Activated CD4-positive, alpha-beta T cell treated with anti-CD3 and anti-CD28 coated beads, Interleukin-2, amount 50 U/mL, for 48 hours (primary cell): ENCODE data around the gene TMEM131.

Source experiments
- DNase-seq, 2 experiments: peaks; one replicate each; pipeline ENCODE4 v3.0.0-alpha.2; 2020

The TMEM131 gene

DNA sequence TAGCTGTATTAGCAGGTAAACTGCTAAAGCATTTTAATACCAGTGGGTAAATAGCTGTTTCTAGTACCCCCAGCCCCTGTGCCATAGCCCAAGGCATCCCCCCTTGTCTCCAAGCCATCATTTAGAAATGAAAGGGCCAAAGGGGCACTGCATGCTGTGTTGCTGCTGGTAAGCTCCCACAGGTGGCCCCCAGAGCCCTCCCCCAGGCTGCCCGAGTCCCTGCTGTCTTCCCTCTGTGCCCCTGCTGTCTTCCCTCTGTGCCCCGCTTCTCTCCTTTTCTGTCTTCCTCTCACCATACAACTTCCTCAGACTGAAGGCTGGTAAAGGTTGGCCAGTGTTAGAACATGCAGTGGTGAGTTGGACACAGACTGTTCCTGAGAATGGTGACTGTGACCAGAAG is 240.3 kb downstream of the TMEM131 start:
- DNase-seq: no peak

DNA sequence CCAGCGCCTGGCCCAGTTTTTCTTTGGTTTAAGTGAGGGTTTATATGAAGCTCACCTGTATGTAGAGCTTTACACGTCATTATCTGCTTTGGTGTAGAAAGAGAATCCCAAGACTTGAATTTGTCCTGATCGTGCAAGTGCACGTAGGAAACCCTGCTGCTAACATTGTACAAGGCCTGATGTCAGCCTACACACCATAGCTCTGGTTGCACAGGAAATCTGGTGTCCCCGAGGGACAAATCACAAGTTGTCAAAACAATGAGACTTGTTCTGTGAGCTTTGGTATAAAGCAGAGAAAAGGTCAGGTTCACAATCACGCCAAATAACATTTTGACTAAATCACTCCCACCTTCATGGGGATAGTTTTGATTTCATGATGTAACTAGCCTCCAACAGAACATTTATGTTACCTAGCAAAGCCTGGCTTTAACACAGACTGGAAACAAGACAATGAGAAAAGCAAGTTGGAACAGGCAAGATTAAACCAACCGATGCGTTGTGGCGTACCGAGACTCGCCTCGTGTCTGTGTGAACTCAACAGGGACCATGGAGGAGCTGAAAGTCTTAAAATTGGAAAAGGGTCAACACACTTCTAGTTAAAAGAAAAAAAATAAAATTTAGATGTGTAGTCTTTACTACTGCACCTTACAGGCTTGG is 240.9 kb downstream of the TMEM131 start:
- DNase-seq: no peak

DNA sequence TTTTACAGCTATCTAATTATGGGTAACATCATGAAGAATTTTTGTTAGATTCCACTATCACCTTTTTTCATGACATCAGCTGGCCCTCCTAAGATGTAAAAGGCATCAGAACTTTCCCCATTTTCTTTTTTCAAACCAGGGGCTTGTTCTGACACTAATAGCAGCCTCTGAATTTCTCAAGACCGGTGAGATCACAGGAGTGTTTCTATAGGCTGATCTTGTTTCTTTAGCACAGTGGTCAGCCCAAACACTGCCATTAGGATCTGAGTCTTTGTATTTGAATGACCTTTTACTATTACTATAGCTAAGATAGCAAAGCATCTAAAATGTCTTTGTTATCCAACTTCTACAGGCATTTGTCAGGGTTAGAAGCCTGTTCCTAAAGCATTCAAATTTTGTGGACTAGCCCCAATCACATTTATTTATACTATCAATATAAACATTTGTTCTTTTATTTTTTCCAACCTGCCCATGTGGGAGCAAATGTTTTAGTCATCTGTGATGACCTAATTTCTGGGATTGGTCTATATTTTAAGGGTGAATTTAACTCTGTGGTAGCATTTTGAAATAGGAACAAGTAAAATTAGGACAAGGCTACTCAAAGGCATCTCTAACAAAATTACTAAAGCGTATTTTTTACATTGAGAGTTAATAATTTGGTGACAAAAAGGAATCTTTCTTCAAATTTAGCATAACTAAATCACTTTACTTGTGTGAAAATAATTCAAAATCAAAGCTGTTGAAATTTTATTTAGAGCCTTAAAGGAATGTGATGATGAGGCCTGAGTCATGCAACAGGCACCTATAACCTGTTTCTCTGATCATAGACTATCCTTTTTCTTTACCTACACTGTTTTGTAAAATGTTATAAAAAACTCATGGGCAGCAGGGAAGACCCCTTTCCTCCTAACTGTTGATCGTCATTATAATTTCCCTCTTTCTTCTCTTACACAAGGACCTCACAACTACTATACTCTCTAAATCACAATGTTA is 243.1 kb downstream of the TMEM131 start:
- DNase-seq: no peak

- DNase-seq: no peak
Measured at GRCh38 chr2:97751752-97752151, 244.0 kb downstream of the TMEM131 start.

- no peak for DNase-seq
Measured at GRCh38 chr2:97750017-97750416, 245.7 kb downstream of the TMEM131 start.

GRCh38 chr2:97749581-97749980 is 246.2 kb downstream of the TMEM131 start:
- DNase-seq: no peak

DNA sequence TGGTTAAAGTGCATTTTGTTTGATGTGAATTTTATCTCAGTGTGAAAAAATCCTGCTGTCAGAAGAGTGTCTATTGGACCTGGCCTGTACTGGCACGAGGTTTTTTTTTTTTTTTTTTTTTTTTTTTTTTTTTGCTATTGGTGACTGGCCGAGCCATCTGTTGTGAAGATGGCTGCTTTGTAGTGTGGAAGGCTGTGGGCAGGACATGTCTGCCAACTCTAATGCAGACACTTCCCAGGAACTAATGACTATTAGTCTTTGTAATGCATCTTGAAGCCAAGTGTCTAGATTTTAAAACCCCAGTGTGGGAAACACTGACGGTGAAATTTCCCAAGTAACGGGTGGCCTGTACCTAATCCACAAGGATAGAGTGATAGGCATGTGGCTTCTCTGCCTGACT is 248.0 kb downstream of the TMEM131 start:
- DNase-seq: no peak

- no peak for DNase-seq
Measured at GRCh38 chr2:97747285-97747684, 248.5 kb downstream of the TMEM131 start.

- DNase-seq: peak; percentile 58 to 65
Measured at GRCh38 chr2:97745474-97746174, 250.1 kb downstream of the TMEM131 start.

DNA sequence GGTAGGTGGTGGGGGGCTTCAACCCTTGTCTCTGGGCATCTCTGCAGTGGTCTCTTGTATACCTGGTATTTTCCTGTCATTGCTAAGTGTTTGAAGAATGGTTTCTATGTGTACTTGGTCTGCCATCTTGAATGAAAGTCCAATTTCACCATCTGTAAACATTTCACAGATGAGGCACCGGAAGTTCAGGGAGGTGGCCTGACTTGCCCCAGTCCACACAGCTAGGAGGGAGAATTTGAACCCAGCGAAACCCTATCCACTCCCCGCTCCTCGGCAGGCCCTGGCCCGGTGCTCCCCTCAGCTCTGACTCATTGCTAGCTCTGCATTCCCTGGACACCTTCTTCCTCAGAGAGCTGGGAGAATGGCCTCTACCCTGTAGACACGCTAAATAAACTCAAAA is 251.8 kb downstream of the TMEM131 start:
- no peak for DNase-seq

GRCh38 chr2:97742381-97742847 is 253.3 kb downstream of the TMEM131 start:
- DNase-seq: peak; percentile 26 to 51

GRCh38 chr2:97741686-97742085 is 254.1 kb downstream of the TMEM131 start:
- no peak for DNase-seq

GRCh38 chr2:97741251-97741650 is 254.5 kb downstream of the TMEM131 start:
- DNase-seq: no peak

GRCh38 chr2:97740590-97741182 is 255.1 kb downstream of the TMEM131 start:
- DNase-seq: peak; percentile 52 to 65

DNA sequence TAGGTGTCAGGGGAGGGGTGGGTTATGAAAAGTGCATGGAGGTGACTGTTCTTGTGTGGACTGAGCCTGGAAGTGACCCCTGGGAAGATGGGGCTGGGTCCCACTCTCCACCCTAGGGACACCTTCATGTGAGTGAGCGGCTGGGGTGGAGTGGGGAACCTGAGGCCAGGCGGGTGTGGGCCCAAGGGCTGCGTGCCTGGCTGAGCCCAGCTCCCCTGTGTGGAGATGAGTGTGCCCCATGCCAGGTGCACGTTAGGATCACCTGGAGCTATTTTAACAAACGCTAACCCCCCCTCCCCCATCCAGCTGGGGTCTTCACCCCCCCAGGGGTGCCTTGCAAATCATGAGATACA is 255.9 kb downstream of the TMEM131 start:
- DNase-seq: no peak

DNA sequence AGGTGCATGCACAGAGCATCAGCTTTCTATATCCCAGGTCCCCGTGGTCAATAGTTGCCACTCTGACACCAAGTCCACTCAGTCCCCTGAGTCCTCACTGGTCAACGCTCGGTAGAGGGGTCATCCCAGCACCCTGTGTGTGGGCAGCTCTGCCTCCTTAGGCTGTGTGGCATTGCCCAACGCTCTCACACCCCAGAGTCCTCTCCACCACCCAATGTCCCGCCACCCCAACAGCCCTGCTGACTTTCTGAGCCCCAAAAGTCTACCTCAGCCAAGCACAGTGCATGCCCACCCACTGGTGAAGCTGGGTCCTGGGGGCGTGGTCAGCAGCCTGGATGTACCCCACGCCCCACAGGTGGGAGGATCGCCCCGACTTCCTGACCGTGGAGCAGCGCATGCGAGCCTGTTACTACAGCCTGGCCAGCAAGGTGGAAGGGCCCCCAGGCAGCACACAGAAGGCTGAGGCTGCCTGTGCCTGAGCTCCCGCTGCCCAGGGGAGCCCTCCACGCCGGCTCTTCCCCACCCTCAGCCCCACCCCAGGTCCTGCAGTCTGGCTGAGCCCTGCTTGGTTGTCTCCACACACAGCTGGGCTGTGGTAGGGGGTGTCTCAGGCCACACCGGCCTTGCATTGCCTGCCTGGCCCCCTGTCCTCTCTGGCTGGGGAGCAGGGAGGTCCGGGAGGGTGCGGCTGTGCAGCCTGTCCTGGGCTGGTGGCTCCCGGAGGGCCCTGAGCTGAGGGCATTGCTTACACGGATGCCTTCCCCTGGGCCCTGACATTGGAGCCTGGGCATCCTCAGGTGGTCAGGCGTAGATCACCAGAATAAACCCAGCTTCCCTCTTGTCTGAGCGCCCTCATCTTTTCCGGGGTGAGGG is 256.5 kb downstream of the TMEM131 start:
- no peak for DNase-seq

- DNase-seq: no peak
Measured at GRCh38 chr2:97738179-97739019, 257.3 kb downstream of the TMEM131 start.

DNA sequence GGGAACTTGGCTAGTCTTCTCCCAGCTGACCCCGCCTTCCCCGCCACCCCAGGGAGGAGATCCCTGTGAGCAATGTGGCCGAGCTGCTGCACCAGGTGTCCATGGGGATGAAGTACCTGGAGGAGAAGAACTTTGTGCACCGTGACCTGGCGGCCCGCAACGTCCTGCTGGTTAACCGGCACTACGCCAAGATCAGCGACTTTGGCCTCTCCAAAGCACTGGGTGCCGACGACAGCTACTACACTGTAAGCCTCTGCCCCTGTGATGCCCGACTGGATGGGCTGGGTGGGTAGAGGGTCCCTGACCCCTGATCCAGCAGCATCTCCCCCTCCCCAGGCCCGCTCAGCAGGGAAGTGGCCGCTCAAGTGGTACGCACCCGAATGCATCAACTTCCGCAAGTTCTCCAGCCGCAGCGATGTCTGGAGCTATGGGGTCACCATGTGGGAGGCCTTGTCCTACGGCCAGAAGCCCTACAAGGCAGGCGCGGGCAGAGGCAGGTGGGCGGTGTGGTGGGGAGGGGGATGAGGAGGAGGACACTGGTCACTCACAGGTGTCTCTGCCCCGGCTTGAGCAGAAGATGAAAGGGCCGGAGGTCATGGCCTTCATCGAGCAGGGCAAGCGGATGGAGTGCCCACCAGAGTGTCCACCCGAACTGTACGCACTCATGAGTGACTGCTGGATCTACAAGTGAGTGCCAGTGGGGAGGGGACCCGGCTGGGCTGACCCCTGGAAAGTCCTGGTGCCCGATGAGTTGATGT is 258.1 kb downstream of the TMEM131 start:
- no peak for DNase-seq

DNA sequence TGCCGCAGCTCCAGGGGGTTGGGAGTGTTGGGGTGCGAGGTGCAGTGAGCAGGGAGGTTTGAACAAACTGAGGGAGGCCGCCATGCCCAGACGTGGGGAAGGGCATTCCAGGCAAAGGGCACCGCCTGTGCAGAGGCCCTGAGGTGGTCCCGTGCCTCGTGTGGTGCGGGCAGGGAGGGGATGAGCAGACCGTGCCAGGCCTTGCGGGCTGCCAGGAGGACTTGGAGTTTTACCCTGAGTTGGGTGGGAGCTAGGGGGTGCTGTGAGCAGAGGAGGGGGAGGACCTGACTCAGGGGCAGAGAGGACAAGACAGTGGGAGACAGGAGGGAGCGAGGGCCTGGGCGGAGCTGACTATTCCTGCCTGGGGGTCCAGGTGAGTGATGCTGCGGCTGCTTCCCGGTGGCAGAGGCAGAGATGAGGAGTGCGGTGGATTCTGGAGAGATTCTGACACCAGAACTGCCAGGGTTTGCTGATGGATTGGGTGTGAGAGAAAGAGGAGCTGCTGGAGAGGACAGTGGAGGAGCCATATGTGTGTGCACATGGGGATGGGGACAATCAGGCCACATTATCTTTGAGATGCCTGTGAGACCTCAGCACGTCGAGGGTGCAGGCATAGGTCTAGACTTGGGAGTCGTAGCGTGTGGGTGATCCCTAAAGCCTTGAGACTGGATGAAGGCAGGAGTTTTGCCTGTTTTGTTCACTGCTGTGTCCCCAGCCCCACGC is 259.0 kb downstream of the TMEM131 start:
- no peak for DNase-seq

DNA sequence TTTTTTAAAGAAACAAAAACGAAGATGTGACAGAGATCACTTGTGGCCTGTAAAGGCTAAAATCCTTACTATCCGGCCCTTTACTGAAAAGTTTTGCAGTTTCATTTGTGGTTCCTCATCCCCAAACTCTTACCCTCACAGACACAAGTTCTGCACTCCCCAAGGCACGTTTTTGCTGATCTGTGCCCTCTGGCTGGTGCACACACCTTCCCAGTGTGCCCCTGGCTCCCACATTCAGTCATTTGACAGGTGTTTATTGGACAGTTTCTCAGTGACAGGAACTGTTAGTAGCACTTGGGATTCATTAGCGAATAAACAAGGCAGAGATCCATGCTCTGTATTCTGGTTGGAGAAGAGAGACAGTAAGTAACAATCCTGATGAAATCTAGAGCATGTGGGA is 259.6 kb downstream of the TMEM131 start:
- DNase-seq: no peak
